HG03342 (cell line): ENCODE data around the gene VGLL4.
"Not testable (repeated sequence)": the region's sequence is repeated elsewhere in the genome, so short reads cannot be mapped to it uniquely, and the experiment has no call there.

Experiments
- ATAC-seq: cut with Tn5 transposase; IDR thresholded peaks from one replicate; pipeline ENCODE4 v1.9.1; 2021; ENCODE audit warnings: mild to moderate bottlenecking, moderate library complexity; ENCODE audit not compliant: unreplicated experiment

VGLL4 gene

DNA sequence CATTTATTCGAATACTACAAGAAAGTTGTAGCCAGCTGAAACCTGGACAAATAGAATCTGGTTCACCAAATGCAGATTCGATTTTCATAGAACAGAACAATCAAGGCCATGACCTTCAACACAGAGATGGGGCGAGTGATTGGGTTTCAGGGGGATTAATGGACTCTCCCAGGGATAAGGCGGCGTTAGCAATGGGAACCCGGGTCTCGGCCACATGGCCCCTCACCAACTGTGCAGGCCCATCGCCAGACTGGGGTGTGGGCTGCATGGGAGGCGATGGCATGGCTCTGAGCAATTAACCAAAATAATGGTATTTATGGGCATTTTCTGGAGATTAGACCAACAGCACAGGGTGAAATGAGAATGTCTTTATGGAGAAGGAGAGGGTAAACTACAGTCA is 34.2 kb downstream of the VGLL4 start:
- no peak for ATAC-seq

DNA sequence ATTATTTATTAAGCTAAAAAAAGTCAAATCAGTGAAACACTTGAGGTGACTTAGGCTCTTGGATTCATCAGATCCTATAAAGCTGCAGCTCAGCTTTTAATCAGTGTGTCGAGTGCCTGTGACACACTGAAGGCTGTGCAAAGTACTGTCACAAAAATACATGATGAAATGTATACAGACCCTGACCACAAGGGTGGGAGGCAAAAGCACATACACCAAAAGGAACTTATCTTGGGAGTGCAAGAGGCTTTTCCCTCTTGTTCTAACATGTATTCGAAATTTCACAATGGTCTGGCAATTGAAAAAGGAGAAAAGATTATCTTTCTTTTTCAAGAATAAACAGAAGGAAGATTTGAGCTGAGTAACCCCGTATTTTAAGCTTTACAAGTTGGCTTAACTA is 35.9 kb downstream of the VGLL4 start:
- ATAC-seq: no peak

DNA sequence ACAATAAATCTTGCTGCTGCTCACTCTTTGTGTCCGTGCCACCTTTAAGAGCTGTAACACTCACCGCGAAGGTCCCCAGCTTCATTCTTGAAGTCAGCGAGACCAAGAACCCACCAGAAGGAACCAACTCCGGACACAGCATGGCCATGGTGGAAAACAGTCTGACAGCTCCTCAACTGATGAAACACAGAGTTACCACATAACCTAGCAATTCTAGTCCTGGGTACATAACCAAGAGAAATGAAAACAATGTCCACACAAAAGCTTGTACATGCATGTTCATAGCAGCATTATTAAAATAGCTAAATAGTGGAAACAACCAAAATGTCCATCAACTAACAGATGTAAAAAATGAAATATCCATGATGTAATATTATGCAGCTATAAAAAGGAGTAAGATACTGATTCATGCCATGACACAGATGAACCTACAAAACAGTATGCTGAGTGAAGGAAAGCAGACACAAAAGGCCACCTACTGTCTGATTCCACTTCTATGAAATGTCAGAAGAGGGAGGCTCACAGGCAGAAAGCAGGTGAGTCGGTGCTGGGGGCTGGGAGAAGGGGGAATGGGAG is 36.8 kb downstream of the VGLL4 start:
- ATAC-seq: no peak

DNA sequence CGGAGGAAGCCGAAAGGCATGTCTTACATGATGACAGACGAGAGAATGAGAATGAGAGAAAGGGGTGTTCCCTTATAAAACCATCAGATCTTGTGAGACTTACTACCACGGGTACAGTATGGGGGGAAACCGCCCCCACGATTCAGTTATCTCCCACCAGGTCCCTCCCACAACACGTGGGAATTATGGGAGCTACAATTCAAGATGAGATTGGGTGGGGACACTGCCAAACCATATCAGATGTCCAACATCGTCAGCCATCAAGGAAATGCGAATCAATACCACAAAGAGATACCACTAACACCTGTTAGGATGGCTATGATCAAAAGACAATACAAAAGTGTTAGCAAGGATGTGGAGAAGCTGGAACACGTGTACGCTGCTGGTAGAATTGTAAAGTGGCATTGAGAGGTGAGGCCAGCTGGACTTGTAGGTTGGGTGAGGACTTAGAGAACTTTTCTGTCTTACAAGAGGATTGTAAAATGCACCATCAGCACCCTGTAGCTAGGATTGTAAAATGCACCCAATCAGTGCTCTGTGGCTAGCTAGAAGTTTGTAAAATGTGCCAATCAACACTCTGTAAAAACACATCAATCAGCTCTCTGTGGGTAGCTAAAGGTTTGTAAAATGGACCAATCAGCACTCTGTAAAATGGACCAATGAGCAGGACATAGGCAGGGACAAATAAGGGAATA is 37.5 kb downstream of the VGLL4 start:
- no peak for ATAC-seq

DNA sequence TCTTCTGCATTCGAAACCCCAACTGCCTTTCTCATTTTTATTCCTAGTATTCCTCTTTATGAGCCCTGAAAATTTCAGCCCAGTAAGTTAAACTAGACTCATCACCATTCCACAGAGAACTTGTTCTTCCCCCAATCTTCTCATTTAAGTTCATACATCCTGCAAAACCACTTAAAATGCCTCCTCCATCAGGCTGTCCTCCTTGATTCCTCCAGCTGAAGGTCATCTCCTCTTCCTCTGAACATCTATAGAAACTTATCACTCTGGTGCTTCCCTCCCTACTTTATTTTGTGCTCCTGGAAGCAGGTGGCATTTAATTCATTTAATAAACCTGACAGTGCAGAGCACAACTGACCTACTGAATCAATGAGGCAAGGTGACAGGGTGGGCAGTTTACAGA is 38.3 kb downstream of the VGLL4 start:
- ATAC-seq: no peak

- no peak for ATAC-seq
These were observed 39.4 kb downstream of the VGLL4 start for GRCh38 chr3:11604139-11604892.

- ATAC-seq: no peak
These were observed 40.1 kb downstream of the VGLL4 start for GRCh38 chr3:11603628-11604027.

DNA sequence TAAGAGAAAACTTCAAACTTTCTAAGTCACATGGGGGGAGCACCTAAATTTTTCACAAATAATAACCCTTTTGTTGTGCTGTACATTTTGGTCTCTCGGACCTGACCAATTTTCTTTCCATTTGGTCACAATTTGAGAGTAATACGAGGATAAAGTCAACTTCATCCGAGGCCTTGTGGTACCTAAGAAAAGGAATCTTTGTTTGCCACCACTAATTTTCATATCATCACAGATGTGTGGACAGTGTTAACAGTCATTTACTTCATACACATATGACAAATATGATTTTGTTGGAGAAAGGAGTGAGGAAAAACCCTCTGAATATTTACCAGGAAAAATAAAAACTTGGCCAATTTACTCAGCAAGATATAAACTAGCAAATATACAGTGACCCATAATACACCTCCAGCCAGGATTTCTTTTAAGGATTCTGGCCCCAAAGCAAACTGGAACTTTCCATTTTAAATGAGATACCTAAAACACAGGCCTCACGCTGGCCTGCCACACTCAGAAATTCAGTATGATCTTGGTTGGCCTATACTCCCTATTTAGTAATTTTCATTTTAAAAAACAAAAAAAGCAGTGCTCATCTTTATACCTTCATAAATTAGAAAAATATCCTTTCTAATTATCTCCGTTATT is 40.7 kb downstream of the VGLL4 start:
- no peak for ATAC-seq

GRCh38 chr3:11602239-11602840 is 41.4 kb downstream of the VGLL4 start:
- ATAC-seq: no peak

DNA sequence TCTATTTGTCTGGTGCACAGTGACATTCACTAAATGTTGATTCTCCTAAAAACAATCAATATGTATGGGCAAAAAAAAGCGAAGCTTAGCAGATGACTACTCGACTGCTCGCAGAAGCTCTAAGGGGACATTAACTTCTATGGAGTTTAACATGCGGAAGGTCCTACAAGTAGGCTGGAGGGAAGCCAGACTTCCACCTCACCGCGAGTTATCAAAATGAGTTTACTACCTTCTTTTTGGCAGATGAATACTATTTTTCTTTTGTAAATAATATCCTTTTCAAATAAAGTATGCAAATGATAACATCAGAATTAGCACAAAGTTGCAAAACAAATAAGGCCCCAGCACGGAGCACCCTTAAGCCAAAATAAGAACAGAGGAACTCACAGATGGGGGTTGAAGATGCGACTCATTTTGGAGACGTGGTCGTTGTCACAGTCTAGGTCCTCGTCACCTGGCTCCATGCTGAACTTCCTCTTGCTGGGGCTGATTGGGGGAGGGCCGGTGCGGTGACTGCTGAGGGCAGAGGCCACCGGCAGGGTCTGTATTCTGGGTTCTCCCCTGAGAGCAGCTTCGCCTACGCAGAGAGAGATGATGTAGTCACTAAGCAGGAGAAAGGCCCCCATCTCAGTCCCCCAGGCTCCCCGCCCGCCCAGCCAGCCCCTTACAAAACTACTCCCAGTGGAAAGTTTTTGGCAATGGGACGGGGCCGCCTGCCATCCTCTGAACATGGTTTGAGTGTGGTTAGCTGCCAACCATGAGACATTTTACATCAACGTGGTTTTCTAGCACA is 42.1 kb downstream of the VGLL4 start:
- ATAC-seq: peak; percentile 92

DNA sequence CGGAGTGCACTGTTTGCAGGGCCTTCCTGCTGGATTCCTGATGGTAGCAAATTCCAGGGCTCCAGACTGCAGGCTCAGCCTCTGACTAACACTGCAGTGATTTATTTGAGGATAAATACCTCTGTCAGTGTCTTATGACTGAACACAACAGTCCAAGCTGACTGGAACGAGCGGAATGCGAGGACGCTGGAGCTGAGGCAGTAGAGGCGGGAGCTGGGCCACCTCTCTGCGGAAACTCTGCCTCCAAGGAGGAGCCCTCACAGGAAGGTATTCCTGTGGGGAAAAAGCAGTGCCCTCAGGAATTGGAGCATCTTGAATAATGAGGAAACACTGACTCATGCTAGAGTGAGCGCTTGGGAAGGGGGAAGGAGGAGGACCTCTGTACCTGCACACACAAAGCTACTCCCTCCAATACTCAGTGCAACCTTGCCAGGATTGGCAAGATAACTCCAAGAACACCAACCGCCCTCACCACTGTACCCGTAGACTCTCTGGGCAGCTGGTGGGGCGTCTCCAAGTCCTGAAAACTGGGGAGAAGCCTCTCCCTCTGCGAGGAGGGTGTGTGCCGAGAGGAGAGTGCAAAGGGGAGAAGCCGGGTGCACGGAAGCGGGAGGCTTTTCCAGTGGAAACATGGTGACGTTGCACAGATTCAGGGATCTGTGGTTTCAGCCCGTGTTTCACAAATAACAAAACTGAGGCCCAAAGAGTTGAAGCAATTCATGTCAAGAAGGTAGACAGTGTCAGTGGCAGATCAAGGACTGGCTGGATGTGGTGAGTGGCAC is 43.0 kb downstream of the VGLL4 start:
- ATAC-seq: no peak

- ATAC-seq: no peak
These were observed 47.3 kb downstream of the VGLL4 start for GRCh38 chr3:11596387-11596786.

DNA sequence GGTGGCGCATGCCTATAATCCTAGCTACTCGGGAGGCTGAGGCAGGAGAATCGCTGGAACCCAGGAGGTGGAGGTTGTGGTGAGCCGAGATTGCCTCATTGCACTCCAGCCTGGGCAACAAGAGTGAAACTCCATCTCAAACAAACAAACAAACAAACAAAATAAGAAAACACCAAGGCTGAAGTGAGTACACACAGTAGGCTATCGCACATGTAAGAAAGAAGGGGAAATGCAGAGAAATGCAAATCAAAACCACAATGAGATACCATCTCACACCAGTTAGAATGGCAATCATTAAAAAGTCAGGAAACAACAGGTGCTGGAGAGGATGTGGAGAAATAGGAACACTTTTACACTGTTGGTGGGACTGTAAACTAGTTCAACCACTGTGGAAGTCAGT is 48.7 kb downstream of the VGLL4 start:
- ATAC-seq: not testable (repeated sequence)

DNA sequence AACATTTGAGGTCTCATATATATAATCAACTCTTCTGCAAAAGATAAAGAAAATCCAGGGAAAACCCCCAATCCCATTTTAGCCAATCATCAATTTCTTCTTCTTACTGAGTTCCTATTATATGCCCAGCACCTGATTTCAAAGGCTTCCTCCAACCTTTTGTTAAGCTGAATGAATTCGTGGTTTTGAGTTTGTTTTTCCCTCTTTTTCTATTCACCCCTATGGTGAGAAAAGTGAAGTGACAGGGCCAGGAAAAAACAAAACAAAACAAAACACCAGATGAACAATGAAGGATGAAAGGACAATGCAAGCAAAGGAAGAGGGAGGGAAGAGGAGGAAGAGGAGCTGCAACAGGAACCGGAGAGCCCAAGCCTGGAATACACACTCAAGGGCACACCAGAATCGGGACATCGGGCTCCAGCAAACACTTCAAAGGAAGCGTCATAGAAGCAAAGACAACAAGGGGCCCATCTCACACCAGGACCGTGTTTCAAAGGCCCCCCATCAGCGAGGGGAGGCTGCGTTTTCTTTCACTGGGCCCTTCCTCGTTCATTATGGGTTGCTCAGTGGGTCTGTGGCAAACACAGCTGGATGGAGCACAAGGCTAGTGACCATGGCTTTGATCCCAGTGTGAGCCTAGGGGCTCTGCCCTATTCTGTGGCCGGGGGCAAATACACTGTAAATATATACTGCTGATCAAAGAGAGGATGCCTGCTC is 50.2 kb downstream of the VGLL4 start:
- ATAC-seq: no peak

- ATAC-seq: no peak
These were observed 51.0 kb downstream of the VGLL4 start for GRCh38 chr3:11592445-11593298.

DNA sequence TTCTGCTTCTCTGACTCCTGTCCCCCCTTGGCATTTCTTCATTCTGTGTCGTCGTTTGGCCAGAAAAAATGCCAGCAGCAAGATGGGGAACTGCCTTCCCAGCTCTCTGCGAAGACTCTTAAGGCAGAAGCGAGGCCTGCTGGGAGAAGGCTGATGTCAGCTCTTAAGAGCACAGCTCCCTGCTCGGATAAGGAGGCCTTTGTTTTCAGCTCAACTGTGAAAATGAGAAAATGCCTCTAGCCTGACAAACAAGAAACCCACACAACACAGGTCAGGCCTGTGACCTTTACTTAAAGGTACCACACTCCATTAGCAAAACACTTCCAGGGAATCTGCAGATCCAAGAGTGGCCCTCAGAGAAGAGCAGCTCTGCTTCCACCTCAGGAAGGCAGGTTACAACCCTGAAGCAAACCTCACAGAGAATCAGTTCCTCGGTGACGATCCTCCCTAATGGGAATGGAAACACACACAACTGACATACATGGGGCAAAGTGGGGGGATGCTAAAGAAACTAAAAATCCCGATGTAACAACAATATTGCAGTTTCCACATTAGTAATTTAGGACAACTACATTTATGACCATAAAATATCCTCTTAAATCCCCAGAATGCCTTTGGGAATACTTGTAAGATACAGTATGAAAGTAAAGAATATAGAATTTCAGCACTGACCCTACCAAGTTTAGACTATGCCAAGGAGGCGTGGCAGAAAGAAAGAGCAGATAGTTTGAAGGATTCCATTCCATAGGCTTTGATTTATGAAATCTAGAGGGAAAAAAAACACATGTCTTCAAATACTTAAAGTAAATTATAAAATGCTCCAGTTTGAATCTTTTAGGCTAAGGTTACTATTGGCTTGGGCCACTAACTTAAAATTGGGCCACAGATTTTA is 52.1 kb downstream of the VGLL4 start:
- no peak for ATAC-seq

DNA sequence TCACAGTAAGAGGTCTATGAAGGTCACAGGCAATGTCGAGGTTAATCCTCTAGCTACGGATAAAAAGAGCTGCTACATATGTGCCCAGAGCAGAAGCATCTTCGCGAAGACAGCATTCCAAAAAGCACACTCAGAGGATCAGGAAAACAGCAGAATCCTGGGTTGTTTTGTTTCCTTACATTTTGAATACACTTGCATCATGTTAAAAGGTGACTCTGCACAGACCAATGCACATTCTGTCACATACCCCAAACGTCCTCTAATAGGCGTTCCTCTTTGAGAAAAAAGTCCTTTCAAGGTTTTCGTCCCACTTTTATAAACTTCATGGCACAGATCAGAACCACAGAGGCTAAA is 52.7 kb downstream of the VGLL4 start:
- no peak for ATAC-seq
